ENCODE data around the gene PCBP3.

DNA sequence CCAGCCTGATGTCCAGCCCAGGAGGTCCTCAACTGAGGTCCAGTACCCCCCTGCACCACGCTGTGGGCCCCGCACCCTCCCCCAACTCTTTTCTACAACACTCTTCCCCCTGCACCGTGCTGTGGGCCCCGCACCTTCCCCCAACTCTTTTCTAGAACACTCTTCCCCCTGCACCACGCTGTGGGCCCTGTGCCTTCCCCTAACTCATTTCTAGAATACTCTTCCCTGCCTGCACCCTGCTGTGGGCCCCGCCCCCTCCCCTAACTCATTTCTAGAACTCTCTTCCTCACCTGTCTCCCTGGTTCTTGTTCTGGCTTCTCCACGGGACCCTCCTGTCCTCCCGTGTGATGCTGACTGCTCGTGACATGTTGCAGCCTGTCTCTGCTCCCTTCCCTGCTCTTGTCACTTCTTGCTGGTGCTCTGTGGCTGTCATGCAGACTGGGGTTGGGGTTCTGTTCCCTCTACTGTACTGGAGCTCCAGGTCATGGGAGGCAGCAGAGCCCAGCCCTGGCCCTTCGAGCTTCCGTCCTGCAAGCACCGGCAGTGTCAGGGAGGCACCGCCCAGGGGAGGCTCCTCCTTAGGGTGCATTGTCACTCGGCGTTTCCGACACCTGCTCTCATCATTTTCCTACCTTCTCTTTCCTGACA, 177.9 kb downstream of the PCBP3 start:
- TF ChIP-seq, protein P1, sequence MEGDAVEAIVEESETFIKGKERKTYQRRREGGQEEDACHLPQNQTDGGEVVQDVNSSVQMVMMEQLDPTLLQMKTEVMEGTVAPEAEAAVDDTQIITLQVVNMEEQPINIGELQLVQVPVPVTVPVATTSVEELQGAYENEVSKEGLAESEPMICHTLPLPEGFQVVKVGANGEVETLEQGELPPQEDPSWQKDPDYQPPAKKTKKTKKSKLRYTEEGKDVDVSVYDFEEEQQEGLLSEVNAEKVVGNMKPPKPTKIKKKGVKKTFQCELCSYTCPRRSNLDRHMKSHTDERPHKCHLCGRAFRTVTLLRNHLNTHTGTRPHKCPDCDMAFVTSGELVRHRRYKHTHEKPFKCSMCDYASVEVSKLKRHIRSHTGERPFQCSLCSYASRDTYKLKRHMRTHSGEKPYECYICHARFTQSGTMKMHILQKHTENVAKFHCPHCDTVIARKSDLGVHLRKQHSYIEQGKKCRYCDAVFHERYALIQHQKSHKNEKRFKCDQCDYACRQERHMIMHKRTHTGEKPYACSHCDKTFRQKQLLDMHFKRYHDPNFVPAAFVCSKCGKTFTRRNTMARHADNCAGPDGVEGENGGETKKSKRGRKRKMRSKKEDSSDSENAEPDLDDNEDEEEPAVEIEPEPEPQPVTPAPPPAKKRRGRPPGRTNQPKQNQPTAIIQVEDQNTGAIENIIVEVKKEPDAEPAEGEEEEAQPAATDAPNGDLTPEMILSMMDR (IDR thresholded peaks at IDR 0.05): no peak
- no peak for TF ChIP-seq POLR2A (IDR thresholded peaks at IDR 0.05)
